Skin epidermis (tissue), 12 donors: Measurements from ENCODE around the gene IKZF1.

Source experiments
- H3K27ac ChIP-seq, 21 experiments: fragments of 200-600 bp; sonication (generic) in 11 of 21; one replicate each; pipeline ENCODE4 v1.5.0; 2020; ENCODE audit warnings: mild to moderate bottlenecking in 3 of 21, inconsistent platforms in 2 of 21, moderate library complexity in 2 of 21
- H3K4me3 ChIP-seq, 7 experiments: fragments of 200-600 bp; sonication (generic) in 2 of 7; one replicate each; pipeline ENCODE4 v1.5.0; 2020; ENCODE audit warnings: inconsistent platforms in 2 of 7, mild to moderate bottlenecking in 2 of 7, moderate library complexity in 1 of 7

The IKZF1 gene

GRCh38 chr7:50281680-50282445 lies 22.7 kb upstream of the IKZF1 start:
- Histone ChIP-seq H3K4me3 (no peak overlapping the region), H3K27ac (peak overlapping the region in 4 of 21 experiments; percentile 7 to 54 (median 48))

GRCh38 chr7:50282813-50283605 lies 21.5 kb upstream of the IKZF1 start:
- no peak overlapping the region for H3K4me3 ChIP-seq
- H3K27ac ChIP-seq: peak overlapping the region in 3 of 21 experiments; percentile 8 to 45 (median 16)

- no peak overlapping the region for H3K4me3 ChIP-seq
- H3K27ac ChIP-seq: no peak overlapping the region
These were observed 20.8 kb upstream of the IKZF1 start for GRCh38 chr7:50283731-50284130.

GRCh38 chr7:50284296-50284695 lies 20.2 kb upstream of the IKZF1 start:
- H3K4me3 ChIP-seq: no peak overlapping the region
- no peak overlapping the region for H3K27ac ChIP-seq

GRCh38 chr7:50285269-50285668 lies 19.2 kb upstream of the IKZF1 start:
- Histone ChIP-seq H3K4me3 (no peak overlapping the region), H3K27ac (no peak overlapping the region)

GRCh38 chr7:50287129-50287528 lies 17.4 kb upstream of the IKZF1 start:
- Histone ChIP-seq H3K4me3 (no peak overlapping the region), H3K27ac (no peak overlapping the region)

- H3K4me3 ChIP-seq: no peak overlapping the region
- H3K27ac ChIP-seq: no peak overlapping the region
These were observed 12.3 kb upstream of the IKZF1 start for GRCh38 chr7:50292165-50292757.

GRCh38 chr7:50292763-50293162 lies 11.8 kb upstream of the IKZF1 start:
- Histone ChIP-seq H3K4me3 (no peak overlapping the region), H3K27ac (no peak overlapping the region)

GRCh38 chr7:50293509-50294179 lies 10.9 kb upstream of the IKZF1 start:
- Histone ChIP-seq H3K4me3 (no peak overlapping the region), H3K27ac (no peak overlapping the region)

- no peak overlapping the region for H3K27ac ChIP-seq
These were observed 9.4 kb upstream of the IKZF1 start for GRCh38 chr7:50295133-50295532.

GRCh38 chr7:50296799-50297198 lies 7.7 kb upstream of the IKZF1 start:
- no peak overlapping the region for H3K27ac ChIP-seq
- no peak overlapping the region for H3K4me3 ChIP-seq

More at GRCh38 chr7:50295133-50295532, 9.4 kb upstream of the IKZF1 start:
- H3K4me3 ChIP-seq: no peak overlapping the region

GRCh38 chr7:50298811-50299562 lies 5.5 kb upstream of the IKZF1 start:
- H3K4me3 ChIP-seq: no peak overlapping the region
- no peak overlapping the region for H3K27ac ChIP-seq

- no peak overlapping the region for H3K27ac ChIP-seq
- H3K4me3 ChIP-seq: no peak overlapping the region
These were observed 4.2 kb upstream of the IKZF1 start for GRCh38 chr7:50300336-50300735.

- peak overlapping the region in 1 of 7 experiments; percentile 25 for H3K4me3 ChIP-seq
- H3K27ac ChIP-seq: no peak overlapping the region
These were observed 1.8 kb upstream of the IKZF1 start for GRCh38 chr7:50302486-50303334.

- peak overlapping the region in 15 of 21 experiments; percentile 19 to 96 (median 85) for H3K27ac ChIP-seq
- peak overlapping the region; percentile 37 to 60 (median 49) for H3K4me3 ChIP-seq
These were observed 984 bp upstream of the IKZF1 start for GRCh38 chr7:50303335-50304128.

GRCh38 chr7:50304911-50305582 lies 531 bp downstream of the IKZF1 start:
- peak overlapping the region in 20 of 21 experiments; percentile 24 to 96 (median 81) for H3K27ac ChIP-seq

More at GRCh38 chr7:50304911-50305582, 531 bp downstream of the IKZF1 start:
- H3K4me3 ChIP-seq: peak overlapping the region; percentile 37 to 60 (median 49)
